ENCODE data around the gene NAPEPLD. TPM values are rescaled to one million over a fixed set of nuclear protein-coding genes. Genes with fewer than 3 reads are reported as not detected.

The NAPEPLD gene
- total and polyA plus RNA-seq, 2 donors (not counting 3 experiments of a cell fraction or from before 2014, with no cell fraction given) = 2.6 to 6.7 TPM

DNA sequence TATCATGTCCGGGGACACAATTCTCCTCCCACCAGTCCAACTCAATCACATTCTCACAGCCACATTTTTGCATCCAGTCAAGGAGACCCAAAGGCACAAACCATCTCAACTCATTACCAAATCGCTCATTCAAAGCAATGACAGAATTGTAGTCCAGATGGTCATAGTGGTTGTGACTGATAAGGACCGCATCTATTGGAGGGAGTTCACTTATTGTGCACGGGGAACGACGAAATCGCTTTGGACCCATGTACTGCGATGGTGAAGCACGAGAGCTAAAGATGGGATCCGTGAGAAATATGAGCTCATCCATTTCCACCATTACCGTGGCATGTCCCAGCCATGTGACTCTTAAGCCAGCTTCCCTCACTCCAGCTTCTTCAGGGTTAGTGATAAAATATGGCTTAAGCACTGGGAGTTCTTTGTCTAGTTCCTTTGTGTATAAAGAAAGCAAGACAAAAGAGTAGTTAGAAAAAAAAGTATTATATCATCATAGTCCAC lies 29.1 kb downstream of the NAPEPLD start:
- Histone ChIP-seq H3K27me3 (ENCODE audit: control insufficient read depth in 2 of 2, insufficient read depth in 2 of 2, low read length in 2 of 2) (no peaks in the 10 kb centered on the region), H4K20me1 (replicated peaks; ENCODE audit: control insufficient read depth, extremely low read depth, insufficient read depth, low read length) (no peaks in the 10 kb centered on the region), H3K9me1 (replicated peaks; ENCODE audit: control insufficient read depth, extremely low read depth, insufficient read depth, low read length) (no peaks in the 10 kb centered on the region), H3K9me3 (replicated peaks; ENCODE audit: control insufficient read depth, insufficient read depth, low read length) (no peaks in the 10 kb centered on the region), H3K9ac (replicated peaks; ENCODE audit: extremely low read depth, insufficient read depth, low read length) (no peak overlapping the region), H3K79me2 (ENCODE audit: control insufficient read depth, insufficient read depth, low read length) (no peaks in the 10 kb centered on the region), H3K4me3 (replicated peaks in 1 of 3; ENCODE audit: insufficient read depth in 1 of 3, low read depth in 1 of 3, low read length in 3 of 3) (no peak overlapping the region), H3K36me3 (ENCODE audit: control insufficient read depth in 2 of 2, extremely low read depth in 1 of 2, insufficient read depth in 2 of 2, low read length in 2 of 2) (peaks cover 0 to 3% of the 10 kb centered on the region in 2 experiments), H2AFZ (ENCODE audit: low read depth, low read length) (no peak overlapping the region), H3K27ac (ENCODE audit: insufficient read depth, low read depth, low read length) (no peak overlapping the region), H3K4me1 (ENCODE audit: control insufficient read depth, extremely low read depth, insufficient read depth, low read length) (no peaks in the 10 kb centered on the region), H3K4me2 (ENCODE audit: insufficient read depth, low read length) (no peak overlapping the region)
- POLR2A ChIA-PET = no interaction called here
- dilution Hi-C loops (cut with MboI; ENCODE audit: extremely low pct_ligation_motif_present, low sequenced_read_pairs) = no loop called here
- DNase-seq (ENCODE audit: low read depth, low spot score) = no peak
- CTCF ChIA-PET = interaction anchor here (0.7 to 0.9 kb wide), 3 partner anchors 11 to 58 kb away, joined by 3 to 4 read pairs (median 4); no protein-coding TSS in a partner anchor
- intact Hi-C loops (cut with micrococcal nuclease) = no loop called here
- no peak for FAIRE-seq
- no TSS peak for BruUV-seq (replicated peaks)
- TF ChIP-seq GATA2 (IDR thresholded peaks at IDR 0.05; ENCODE audit: insufficient read depth, insufficient read length, low read depth, low read length) = no peak
- no peak for TF ChIP-seq EZH2 (IDR thresholded peaks at IDR 0.05; ENCODE audit: borderline replicate concordance, low read depth, low read length, severe bottlenecking)
- no peak for TF ChIP-seq JUN (IDR thresholded peaks at IDR 0.05; ENCODE audit: borderline replicate concordance, insufficient read depth, insufficient read length, low read depth)

DNA sequence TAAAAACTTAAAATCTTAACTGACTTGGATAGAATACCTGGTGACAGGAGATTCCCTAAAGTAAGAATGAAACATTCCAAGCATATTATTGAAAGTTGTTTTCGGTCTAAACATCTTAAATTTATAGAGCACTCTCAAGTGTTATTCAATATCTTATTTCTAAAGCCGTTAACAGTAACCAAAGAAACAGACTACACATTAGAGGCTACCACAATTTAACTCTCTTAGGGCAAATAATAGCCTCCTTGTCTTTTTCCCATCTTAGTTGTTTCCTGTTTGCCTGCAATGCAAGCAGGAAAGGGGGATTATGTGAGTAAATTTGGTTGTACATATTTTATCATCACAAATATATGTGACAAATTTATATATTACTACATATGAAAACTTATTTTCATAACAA lies 31.4 kb downstream of the NAPEPLD start:
- BruUV-seq (replicated peaks) = no TSS peak
- Histone ChIP-seq H3K4me1 (ENCODE audit: control insufficient read depth, extremely low read depth, insufficient read depth, low read length) (no peaks in the 10 kb centered on the region), H4K20me1 (replicated peaks; ENCODE audit: control insufficient read depth, extremely low read depth, insufficient read depth, low read length) (no peaks in the 10 kb centered on the region), H3K36me3 (ENCODE audit: control insufficient read depth in 2 of 2, extremely low read depth in 1 of 2, insufficient read depth in 2 of 2, low read length in 2 of 2) (peaks cover 0 to 3% of the 10 kb centered on the region in 2 experiments), H2AFZ (ENCODE audit: low read depth, low read length) (no peak overlapping the region), H3K27me3 (ENCODE audit: control insufficient read depth in 2 of 2, insufficient read depth in 2 of 2, low read length in 2 of 2) (no peaks in the 10 kb centered on the region), H3K4me2 (ENCODE audit: insufficient read depth, low read length) (no peak overlapping the region), H3K9me1 (replicated peaks; ENCODE audit: control insufficient read depth, extremely low read depth, insufficient read depth, low read length) (no peaks in the 10 kb centered on the region), H3K4me3 (replicated peaks in 1 of 3; ENCODE audit: insufficient read depth in 1 of 3, low read depth in 1 of 3, low read length in 3 of 3) (no peak overlapping the region), H3K9ac (replicated peaks; ENCODE audit: extremely low read depth, insufficient read depth, low read length) (no peak overlapping the region), H3K9me3 (replicated peaks; ENCODE audit: control insufficient read depth, insufficient read depth, low read length) (no peaks in the 10 kb centered on the region), H3K79me2 (ENCODE audit: control insufficient read depth, insufficient read depth, low read length) (no peaks in the 10 kb centered on the region), H3K27ac (ENCODE audit: insufficient read depth, low read depth, low read length) (no peak overlapping the region)
- dilution Hi-C loops (cut with MboI; ENCODE audit: extremely low pct_ligation_motif_present, low sequenced_read_pairs) = no loop called here
- peak; percentile 18 for FAIRE-seq
- DNase-seq (ENCODE audit: low read depth, low spot score) = no peak
- ChIA-PET CTCF (no interaction called here), POLR2A (no interaction called here)
- intact Hi-C loops (cut with micrococcal nuclease) = no loop called here
- TF ChIP-seq, protein P1, sequence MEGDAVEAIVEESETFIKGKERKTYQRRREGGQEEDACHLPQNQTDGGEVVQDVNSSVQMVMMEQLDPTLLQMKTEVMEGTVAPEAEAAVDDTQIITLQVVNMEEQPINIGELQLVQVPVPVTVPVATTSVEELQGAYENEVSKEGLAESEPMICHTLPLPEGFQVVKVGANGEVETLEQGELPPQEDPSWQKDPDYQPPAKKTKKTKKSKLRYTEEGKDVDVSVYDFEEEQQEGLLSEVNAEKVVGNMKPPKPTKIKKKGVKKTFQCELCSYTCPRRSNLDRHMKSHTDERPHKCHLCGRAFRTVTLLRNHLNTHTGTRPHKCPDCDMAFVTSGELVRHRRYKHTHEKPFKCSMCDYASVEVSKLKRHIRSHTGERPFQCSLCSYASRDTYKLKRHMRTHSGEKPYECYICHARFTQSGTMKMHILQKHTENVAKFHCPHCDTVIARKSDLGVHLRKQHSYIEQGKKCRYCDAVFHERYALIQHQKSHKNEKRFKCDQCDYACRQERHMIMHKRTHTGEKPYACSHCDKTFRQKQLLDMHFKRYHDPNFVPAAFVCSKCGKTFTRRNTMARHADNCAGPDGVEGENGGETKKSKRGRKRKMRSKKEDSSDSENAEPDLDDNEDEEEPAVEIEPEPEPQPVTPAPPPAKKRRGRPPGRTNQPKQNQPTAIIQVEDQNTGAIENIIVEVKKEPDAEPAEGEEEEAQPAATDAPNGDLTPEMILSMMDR (IDR thresholded peaks at IDR 0.05; ENCODE audit: extremely low read depth in 1 of 2, insufficient read depth in 1 of 2, low read depth in 1 of 2, low read length in 2 of 2) = no peak
- TF ChIP-seq MYC (IDR thresholded peaks at IDR 0.05; ENCODE audit: low read depth, low read length) = no peak
- TF ChIP-seq GATA2 (IDR thresholded peaks at IDR 0.05; ENCODE audit: insufficient read depth, insufficient read length, low read depth, low read length) = no peak
- no peak for TF ChIP-seq JUN (IDR thresholded peaks at IDR 0.05; ENCODE audit: borderline replicate concordance, insufficient read depth, insufficient read length, low read depth)
- no peak for TF ChIP-seq POLR2A (IDR thresholded peaks at IDR 0.05; ENCODE audit: low read depth, low read length)
- TF ChIP-seq FOS (IDR thresholded peaks at IDR 0.05; ENCODE audit: borderline replicate concordance, insufficient read depth, low read length) = no peak
- no peak for TF ChIP-seq EZH2 (IDR thresholded peaks at IDR 0.05; ENCODE audit: borderline replicate concordance, low read depth, low read length, severe bottlenecking)
- TF ChIP-seq, protein P2, sequence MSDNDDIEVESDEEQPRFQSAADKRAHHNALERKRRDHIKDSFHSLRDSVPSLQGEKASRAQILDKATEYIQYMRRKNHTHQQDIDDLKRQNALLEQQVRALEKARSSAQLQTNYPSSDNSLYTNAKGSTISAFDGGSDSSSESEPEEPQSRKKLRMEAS (IDR thresholded peaks at IDR 0.05; ENCODE audit: insufficient read depth, insufficient read length) = no peak
- TF ChIP-seq POLR2AphosphoS5 (IDR thresholded peaks at IDR 0.05; ENCODE audit: insufficient read depth, low read depth, low read length) = no peak

Data from endothelial cell of umbilical vein (primary cell).